ENCODE data around the gene FAM98A.

GRCh38 chr2:33559328-33559727 is 39.8 kb downstream of the FAM98A start:
- no peak for TF ChIP-seq ZNF121 (CRISPR knock-in tag; IDR thresholded peaks at IDR 0.05)
- TF ChIP-seq FOXJ3 (CRISPR knock-in tag; IDR thresholded peaks at IDR 0.05; ENCODE audit: borderline replicate concordance), result no peak
- TF ChIP-seq CTCF (IDR thresholded peaks at IDR 0.05), result no peak
- TF ChIP-seq SP1 (CRISPR knock-in tag; conservative IDR thresholded peaks at IDR 0.05), result no peak
- TF ChIP-seq HMGXB4 (CRISPR knock-in tag; IDR thresholded peaks at IDR 0.05), result no peak
- no peak for TF ChIP-seq NFYB (CRISPR knock-in tag; conservative IDR thresholded peaks at IDR 0.05; ENCODE audit: low read depth)
- TF ChIP-seq ZNF425 (CRISPR knock-in tag; conservative IDR thresholded peaks at IDR 0.05), result no peak
- TF ChIP-seq ESRRA (CRISPR knock-in tag; IDR thresholded peaks at IDR 0.05; ENCODE audit: borderline replicate concordance), result no peak

All from WTC11 (cell line).